ENCODE measurements around the gene SLC2A8. TPM values are rescaled to one million over a fixed set of nuclear protein-coding genes. Genes with fewer than 3 reads are reported as not detected.

The SLC2A8 gene
- total RNA-seq, 1 donor from 2014 or later, result 13.6 TPM

DNA sequence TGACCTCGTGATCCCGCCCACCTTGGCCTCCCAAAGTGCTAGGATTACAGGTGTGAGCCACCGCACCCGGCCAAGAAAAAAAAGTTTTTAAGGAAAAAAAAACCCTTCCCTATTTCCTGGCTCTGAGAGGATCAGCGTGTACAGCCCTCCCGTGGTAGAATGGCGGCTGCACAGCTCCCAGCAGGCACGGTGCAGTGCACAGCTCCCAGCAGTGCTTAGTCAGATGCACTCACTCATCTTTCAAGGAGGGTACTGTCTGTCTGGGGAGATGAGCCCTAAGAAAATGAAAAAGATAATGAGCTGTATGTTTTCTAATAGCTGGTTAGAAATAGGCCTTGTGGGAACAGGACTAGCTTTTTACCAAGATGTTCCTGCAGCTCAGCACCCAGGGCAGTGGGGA lies 36.7 kb upstream of the SLC2A8 start:
- Histone ChIP-seq H3K36me3 (ENCODE audit: control insufficient read depth in 3 of 3, insufficient read depth in 3 of 3, low read length in 3 of 3) (peaks cover 4 to 17% (median 15%) of the 10 kb centered on the region in 3 donors), H3K9ac (ENCODE audit: low read depth in 1 of 3, low read length in 3 of 3) (peak overlapping the region in 1 of 3 donors; percentile 33), H3K27ac (ENCODE audit: low read depth, low read length) (no peak overlapping the region)

GRCh38 chr9:127360829-127361228 lies 36.1 kb upstream of the SLC2A8 start:
- Histone ChIP-seq H3K27me3 (ENCODE audit: control insufficient read depth in 3 of 3, insufficient read depth in 3 of 3, low read length in 3 of 3) (no peaks in the 10 kb centered on the region), H3K27ac (ENCODE audit: low read depth, low read length) (no peak overlapping the region), H3K36me3 (ENCODE audit: control insufficient read depth in 3 of 3, insufficient read depth in 3 of 3, low read length in 3 of 3) (peaks cover 4 to 16% (median 9%) of the 10 kb centered on the region in 3 donors), H3K4me3 (ENCODE audit: low read length in 3 of 3) (no peak overlapping the region), H3K9me3 (ENCODE audit: control insufficient read depth in 3 of 3, low read length in 3 of 3) (no peaks in the 10 kb centered on the region), H3K9ac (ENCODE audit: low read depth in 1 of 3, low read length in 3 of 3) (no peak overlapping the region), H3K4me1 (ENCODE audit: control insufficient read depth in 3 of 3, insufficient read depth in 3 of 3, low read length in 3 of 3) (peaks cover 0 to 16% (median 12%) of the 10 kb centered on the region in 3 donors)

More for the DNA sequence above, 36.7 kb upstream of the SLC2A8 start:
- no peak overlapping the region for H3K4me3 ChIP-seq (ENCODE audit: low read length in 3 of 3)
- no peaks in the 10 kb centered on the region for H3K9me3 ChIP-seq (ENCODE audit: control insufficient read depth in 3 of 3, low read length in 3 of 3)
- H3K27me3 ChIP-seq (ENCODE audit: control insufficient read depth in 3 of 3, insufficient read depth in 3 of 3, low read length in 3 of 3), result no peaks in the 10 kb centered on the region
- H3K4me1 ChIP-seq (ENCODE audit: control insufficient read depth in 3 of 3, insufficient read depth in 3 of 3, low read length in 3 of 3), result peaks cover 0 to 16% (median 12%) of the 10 kb centered on the region in 3 donors

DNA sequence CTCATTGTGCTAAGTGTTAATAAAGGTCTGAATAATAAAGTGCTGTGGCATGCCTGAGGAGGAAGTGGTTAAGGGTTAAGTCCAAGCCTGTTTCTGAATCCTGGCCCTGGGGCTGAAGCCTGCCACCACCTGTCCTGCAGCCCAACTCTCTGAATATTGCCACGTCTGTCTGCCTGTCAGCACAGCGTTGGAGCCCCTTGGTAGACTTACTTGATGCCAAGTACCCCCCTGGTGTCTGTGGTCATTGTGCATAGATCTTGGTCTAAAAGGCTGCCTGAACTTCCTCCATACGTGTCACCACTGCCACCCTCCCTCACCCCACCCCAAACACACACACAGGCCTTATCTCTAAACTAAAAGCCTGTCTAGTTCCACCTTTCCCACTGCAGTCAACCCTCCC lies 35.4 kb upstream of the SLC2A8 start:
- Histone ChIP-seq H3K9ac (ENCODE audit: low read depth in 1 of 3, low read length in 3 of 3) (no peak overlapping the region), H3K27me3 (ENCODE audit: control insufficient read depth in 3 of 3, insufficient read depth in 3 of 3, low read length in 3 of 3) (no peaks in the 10 kb centered on the region), H3K27ac (ENCODE audit: low read depth, low read length) (no peak overlapping the region)

GRCh38 chr9:127362829-127363228 lies 34.1 kb upstream of the SLC2A8 start:
- no peaks in the 10 kb centered on the region for H3K27me3 ChIP-seq (ENCODE audit: control insufficient read depth in 3 of 3, insufficient read depth in 3 of 3, low read length in 3 of 3)
- no peak overlapping the region for H3K4me3 ChIP-seq (ENCODE audit: low read length in 3 of 3)
- H3K27ac ChIP-seq (ENCODE audit: low read depth, low read length), result no peak overlapping the region
- H3K4me1 ChIP-seq (ENCODE audit: control insufficient read depth in 3 of 3, insufficient read depth in 3 of 3, low read length in 3 of 3), result peaks cover 0 to 16% (median 12%) of the 10 kb centered on the region in 3 donors
- H3K36me3 ChIP-seq (ENCODE audit: control insufficient read depth in 3 of 3, insufficient read depth in 3 of 3, low read length in 3 of 3), result peaks cover 0 to 8% (median 0%) of the 10 kb centered on the region in 3 donors
- no peaks in the 10 kb centered on the region for H3K9me3 ChIP-seq (ENCODE audit: control insufficient read depth in 3 of 3, low read length in 3 of 3)
- H3K9ac ChIP-seq (ENCODE audit: low read depth in 1 of 3, low read length in 3 of 3), result no peak overlapping the region

More for the DNA sequence above, 35.4 kb upstream of the SLC2A8 start:
- Histone ChIP-seq H3K36me3 (ENCODE audit: control insufficient read depth in 3 of 3, insufficient read depth in 3 of 3, low read length in 3 of 3) (peaks cover 4 to 15% (median 5%) of the 10 kb centered on the region in 3 donors), H3K9me3 (ENCODE audit: control insufficient read depth in 3 of 3, low read length in 3 of 3) (no peaks in the 10 kb centered on the region), H3K4me1 (ENCODE audit: control insufficient read depth in 3 of 3, insufficient read depth in 3 of 3, low read length in 3 of 3) (peaks cover 0 to 16% (median 12%) of the 10 kb centered on the region in 3 donors), H3K4me3 (ENCODE audit: low read length in 3 of 3) (no peak overlapping the region)

- H3K4me3 ChIP-seq (ENCODE audit: low read length in 3 of 3), result no peak overlapping the region
- H3K27ac ChIP-seq (ENCODE audit: low read depth, low read length), result no peak overlapping the region
- H3K4me1 ChIP-seq (ENCODE audit: control insufficient read depth in 3 of 3, insufficient read depth in 3 of 3, low read length in 3 of 3), result peaks cover 0 to 9% (median 7%) of the 10 kb centered on the region in 3 donors
- H3K9ac ChIP-seq (ENCODE audit: low read depth in 1 of 3, low read length in 3 of 3), result no peak overlapping the region
- H3K27me3 ChIP-seq (ENCODE audit: control insufficient read depth in 3 of 3, insufficient read depth in 3 of 3, low read length in 3 of 3), result no peaks in the 10 kb centered on the region
- H3K36me3 ChIP-seq (ENCODE audit: control insufficient read depth in 3 of 3, insufficient read depth in 3 of 3, low read length in 3 of 3), result peaks cover 0 to 8% (median 0%) of the 10 kb centered on the region in 3 donors
- no peaks in the 10 kb centered on the region for H3K9me3 ChIP-seq (ENCODE audit: control insufficient read depth in 3 of 3, low read length in 3 of 3)
Observed at GRCh38 chr9:127365461-127365860, 31.5 kb upstream of the SLC2A8 start.

DNA sequence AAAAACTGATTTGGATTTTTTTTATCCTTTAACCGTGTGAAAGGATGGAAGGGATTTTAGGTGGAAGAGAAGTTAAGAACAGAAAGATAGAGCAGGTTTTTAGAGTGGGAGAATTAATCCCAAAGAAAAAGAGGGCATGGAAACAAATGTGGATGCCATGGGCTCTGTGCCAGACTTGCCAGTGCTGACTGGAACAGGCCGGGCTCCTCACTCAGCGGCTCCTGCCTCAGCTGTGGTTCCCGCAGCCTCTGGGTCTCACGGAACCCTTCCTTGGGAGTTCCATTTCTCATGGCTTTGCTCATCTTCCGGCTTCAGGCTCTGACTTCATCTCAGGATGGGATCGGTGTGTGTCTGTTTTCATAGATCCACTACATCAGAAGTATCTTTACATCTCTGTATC lies 30.4 kb upstream of the SLC2A8 start:
- Histone ChIP-seq H3K27me3 (ENCODE audit: control insufficient read depth in 3 of 3, insufficient read depth in 3 of 3, low read length in 3 of 3) (no peaks in the 10 kb centered on the region), H3K9ac (ENCODE audit: low read depth in 1 of 3, low read length in 3 of 3) (no peak overlapping the region), H3K27ac (ENCODE audit: low read depth, low read length) (no peak overlapping the region), H3K4me1 (ENCODE audit: control insufficient read depth in 3 of 3, insufficient read depth in 3 of 3, low read length in 3 of 3) (peaks cover 0 to 3% (median 0%) of the 10 kb centered on the region in 3 donors), H3K9me3 (ENCODE audit: control insufficient read depth in 3 of 3, low read length in 3 of 3) (no peaks in the 10 kb centered on the region), H3K36me3 (ENCODE audit: control insufficient read depth in 3 of 3, insufficient read depth in 3 of 3, low read length in 3 of 3) (peaks cover 0 to 8% (median 0%) of the 10 kb centered on the region in 3 donors), H3K4me3 (ENCODE audit: low read length in 3 of 3) (no peak overlapping the region)

DNA sequence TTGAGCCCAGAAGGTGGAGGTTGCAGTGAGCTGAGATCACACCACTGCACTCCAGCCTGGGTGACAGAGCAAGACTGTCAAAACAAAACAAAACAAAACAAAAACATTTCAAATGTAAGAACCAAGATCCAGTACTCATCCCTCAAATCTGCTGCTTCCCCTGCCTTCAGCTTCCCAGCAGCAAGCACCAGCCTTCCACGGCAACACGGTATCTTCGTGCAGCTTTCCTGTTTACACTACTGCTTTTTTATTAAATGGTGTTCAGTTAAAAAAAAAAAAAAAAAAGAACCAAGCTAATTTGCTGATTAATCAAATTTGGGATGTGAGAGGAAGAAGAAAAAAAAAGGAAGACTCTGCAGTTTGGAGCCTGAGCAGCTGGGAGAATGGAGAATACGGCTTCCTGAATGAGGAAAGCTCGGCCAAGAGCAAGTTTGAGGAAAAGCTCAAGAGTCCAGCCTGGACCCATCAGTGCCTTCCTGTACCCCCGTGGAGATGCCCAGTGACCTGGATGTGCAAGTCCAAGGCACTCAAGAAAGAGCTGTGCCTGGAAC lies 28.0 kb upstream of the SLC2A8 start:
- Histone ChIP-seq H3K9ac (ENCODE audit: low read depth in 1 of 3, low read length in 3 of 3) (no peak overlapping the region), H3K36me3 (ENCODE audit: control insufficient read depth in 3 of 3, insufficient read depth in 3 of 3, low read length in 3 of 3) (peaks cover 0 to 8% (median 0%) of the 10 kb centered on the region in 3 donors), H3K9me3 (ENCODE audit: control insufficient read depth in 3 of 3, low read length in 3 of 3) (no peaks in the 10 kb centered on the region), H3K27ac (ENCODE audit: low read depth, low read length) (no peak overlapping the region), H3K4me3 (ENCODE audit: low read length in 3 of 3) (no peak overlapping the region), H3K27me3 (ENCODE audit: control insufficient read depth in 3 of 3, insufficient read depth in 3 of 3, low read length in 3 of 3) (no peaks in the 10 kb centered on the region), H3K4me1 (ENCODE audit: control insufficient read depth in 3 of 3, insufficient read depth in 3 of 3, low read length in 3 of 3) (peaks cover 0 to 2% (median 0%) of the 10 kb centered on the region in 3 donors)

DNA sequence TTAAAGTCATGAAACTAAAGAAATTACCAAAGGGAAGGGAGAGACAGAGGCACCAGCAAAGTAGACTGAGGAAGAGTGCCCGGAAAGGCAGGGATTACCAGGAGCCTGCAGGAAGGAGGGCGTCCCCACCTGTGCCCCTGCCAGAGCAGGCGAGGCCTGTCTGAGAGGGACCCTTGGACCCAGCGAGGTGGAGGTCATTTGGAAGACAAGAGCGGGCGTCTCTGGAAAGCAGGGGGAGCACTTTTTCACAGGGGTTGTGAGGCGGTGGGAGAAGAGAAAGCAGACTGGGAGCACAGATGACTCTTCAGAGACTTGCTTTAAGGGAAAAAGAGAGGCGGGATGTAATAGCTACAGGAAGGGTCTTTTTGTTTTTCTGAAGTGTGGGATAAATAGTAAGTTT lies 27.5 kb upstream of the SLC2A8 start:
- no peak overlapping the region for H3K27ac ChIP-seq (ENCODE audit: low read depth, low read length)
- H3K4me3 ChIP-seq (ENCODE audit: low read length in 3 of 3), result no peak overlapping the region
- no peak overlapping the region for H3K9ac ChIP-seq (ENCODE audit: low read depth in 1 of 3, low read length in 3 of 3)
- no peaks in the 10 kb centered on the region for H3K9me3 ChIP-seq (ENCODE audit: control insufficient read depth in 3 of 3, low read length in 3 of 3)
- H3K27me3 ChIP-seq (ENCODE audit: control insufficient read depth in 3 of 3, insufficient read depth in 3 of 3, low read length in 3 of 3), result no peaks in the 10 kb centered on the region
- peaks cover 0 to 7% (median 0%) of the 10 kb centered on the region in 3 donors for H3K36me3 ChIP-seq (ENCODE audit: control insufficient read depth in 3 of 3, insufficient read depth in 3 of 3, low read length in 3 of 3)
- H3K4me1 ChIP-seq (ENCODE audit: control insufficient read depth in 3 of 3, insufficient read depth in 3 of 3, low read length in 3 of 3), result peaks cover 0 to 2% (median 0%) of the 10 kb centered on the region in 3 donors

- no peak overlapping the region for H3K27ac ChIP-seq (ENCODE audit: low read depth, low read length)
- H3K27me3 ChIP-seq (ENCODE audit: control insufficient read depth in 3 of 3, insufficient read depth in 3 of 3, low read length in 3 of 3), result no peaks in the 10 kb centered on the region
- no peaks in the 10 kb centered on the region for H3K9me3 ChIP-seq (ENCODE audit: control insufficient read depth in 3 of 3, low read length in 3 of 3)
- no peak overlapping the region for H3K9ac ChIP-seq (ENCODE audit: low read depth in 1 of 3, low read length in 3 of 3)
- peaks cover 0 to 3% (median 0%) of the 10 kb centered on the region in 3 donors for H3K36me3 ChIP-seq (ENCODE audit: control insufficient read depth in 3 of 3, insufficient read depth in 3 of 3, low read length in 3 of 3)
- peaks cover 0 to 2% (median 0%) of the 10 kb centered on the region in 3 donors for H3K4me1 ChIP-seq (ENCODE audit: control insufficient read depth in 3 of 3, insufficient read depth in 3 of 3, low read length in 3 of 3)
- H3K4me3 ChIP-seq (ENCODE audit: low read length in 3 of 3), result no peak overlapping the region
Observed at GRCh38 chr9:127370147-127370579, 26.8 kb upstream of the SLC2A8 start.

DNA sequence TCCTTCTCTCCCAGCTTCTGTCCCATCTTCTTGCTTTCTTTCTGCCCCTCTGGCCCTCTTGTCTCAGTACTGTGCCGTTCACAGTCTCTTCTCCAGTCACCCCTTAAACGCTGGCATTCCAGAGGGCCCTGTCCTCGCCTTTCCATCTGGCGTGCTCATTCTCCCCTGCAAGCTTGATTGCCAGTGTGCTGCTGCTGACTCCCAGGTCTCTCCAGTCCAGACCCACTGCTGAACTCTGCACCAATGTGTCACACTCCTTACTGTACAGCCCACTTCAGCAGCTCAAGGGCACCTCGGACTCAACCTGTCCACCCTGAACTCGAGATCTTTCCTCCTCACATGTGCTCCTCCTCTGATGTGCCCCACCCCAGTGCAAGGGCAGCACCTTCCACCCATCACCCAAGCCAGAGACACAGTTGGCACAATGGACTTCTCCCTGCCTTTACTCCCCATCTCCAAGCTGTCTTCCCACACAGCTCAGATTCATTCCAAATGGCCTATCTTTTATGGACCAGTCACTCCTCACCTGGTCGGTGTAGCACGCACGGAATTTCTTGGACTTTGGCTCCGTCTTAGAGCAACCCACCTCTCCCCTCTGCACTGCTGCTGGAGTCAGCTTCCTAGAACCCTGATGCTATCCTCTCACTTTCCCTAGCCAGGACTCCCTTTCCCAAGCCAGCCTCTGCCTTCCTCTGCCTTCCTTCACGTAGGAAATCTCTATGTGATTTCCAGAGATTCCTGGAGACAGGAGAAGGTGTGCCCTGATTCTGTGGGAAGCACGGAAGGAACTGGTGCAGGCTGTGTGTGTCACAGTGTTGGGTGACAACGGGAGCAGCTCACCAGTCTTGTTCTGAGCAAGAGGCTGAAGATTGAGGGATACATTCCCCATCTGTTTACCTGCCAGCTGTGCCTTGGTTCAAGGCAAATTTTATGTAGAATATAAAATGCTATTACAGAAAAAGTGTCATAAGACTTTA lies 26.0 kb upstream of the SLC2A8 start:
- H3K9me3 ChIP-seq (ENCODE audit: control insufficient read depth in 3 of 3, low read length in 3 of 3), result no peaks in the 10 kb centered on the region
- no peak overlapping the region for H3K27ac ChIP-seq (ENCODE audit: low read depth, low read length)
- no peaks in the 10 kb centered on the region for H3K36me3 ChIP-seq (ENCODE audit: control insufficient read depth in 3 of 3, insufficient read depth in 3 of 3, low read length in 3 of 3)

More for the DNA sequence above, 26.0 kb upstream of the SLC2A8 start:
- Histone ChIP-seq H3K9ac (ENCODE audit: low read depth in 1 of 3, low read length in 3 of 3) (no peak overlapping the region), H3K27me3 (ENCODE audit: control insufficient read depth in 3 of 3, insufficient read depth in 3 of 3, low read length in 3 of 3) (no peaks in the 10 kb centered on the region), H3K4me3 (ENCODE audit: low read length in 3 of 3) (no peak overlapping the region), H3K4me1 (ENCODE audit: control insufficient read depth in 3 of 3, insufficient read depth in 3 of 3, low read length in 3 of 3) (peaks cover 0 to 2% (median 0%) of the 10 kb centered on the region in 3 donors)
